Breast epithelium (tissue), 4 donors: ENCODE results near the gene SFI1. TPM values are rescaled to one million over a fixed set of nuclear protein-coding genes. Genes with fewer than 3 reads are reported as not detected.

Experiments used
- DNase-seq, 2 donors: peaks; one replicate each; pipeline ENCODE4 v3.0.0-alpha.2; 2019; ENCODE audit warnings: low spot score in 2 of 2
- H3K27ac ChIP-seq, 2 donors: fragments of 200-600 bp; sonication (generic) in 1 of 2; one replicate each; pipeline ENCODE4 v1.5.1; 2016 to 2019; ENCODE audit warnings: mild to moderate bottlenecking in 1 of 2
- H3K27me3 ChIP-seq, 2 donors: fragments of 200-600 bp; sonication (generic) in 1 of 2; one replicate each; pipeline versions ENCODE4 v1.5.1 to v1.6.0; 2017 to 2019; ENCODE audit warnings: control low read depth in 1 of 2, mild to moderate bottlenecking in 1 of 2
- H3K36me3 ChIP-seq: fragments of 200-600 bp; one replicate; pipeline ENCODE4 v1.5.1; 2019
- H3K4me1 ChIP-seq, 2 donors: fragments of 200-600 bp; sonication (generic); one replicate each; pipeline ENCODE4 v1.5.1; 2016 to 2019; ENCODE audit warnings: control low read depth in 1 of 2
- H3K4me3 ChIP-seq, 3 donors: fragments of 200-600 bp; sonication (generic); 1 replicate in 2 of 3; 2 replicates in 1 of 3; pipeline ENCODE4 v1.5.1; 2016 to 2019; ENCODE audit warnings: mild to moderate bottlenecking in 3 of 3, moderate library complexity in 2 of 3
- H3K9me3 ChIP-seq, 2 donors: fragments of 200-600 bp; sonication (generic) in 1 of 2; one replicate each; pipeline ENCODE4 v1.5.1; 2016 to 2019; ENCODE audit warnings: control low read depth in 1 of 2
- CTCF ChIP-seq, 3 donors: fragments of 450-650 bp; IDR thresholded peaks; one replicate each; pipeline ENCODE4 v1.5.1; 2016 to 2017; ENCODE audit warnings: antibody characterized with exemption in 3 of 3, mild to moderate bottlenecking in 3 of 3, moderate library complexity in 3 of 3
- POLR2A ChIP-seq: fragments of 450-650 bp; IDR thresholded peaks from one replicate; pipeline ENCODE4 v1.6.1; 2016; ENCODE audit warnings: antibody characterized with exemption, mild to moderate bottlenecking, moderate library complexity
- POLR2AphosphoS5 ChIP-seq, 3 donors: sonication (generic); formaldehyde crosslinking; IDR thresholded peaks; one replicate each; pipeline ENCODE4 v1.6.1; 2017; ENCODE audit warnings: antibody characterized with exemption in 3 of 3
- intact Hi-C: fragments of 100-400 bp; cut with DNase I; formaldehyde crosslinking; loops from one replicate; pipeline ENCODE4 v1.15.1; 2023; ENCODE audit warnings: low total_unique reads
- total RNA-seq, 3 donors: library from RNA; depleted of rRNA; stranded (reverse); fragments of >200 nt; gene quantifications; one replicate each; pipeline ENCODE4 v1.1.0, GENCODE V29; 2016

SFI1 gene
- total RNA-seq, 3 donors from 2014 or later, result 17.4 to 62.9 (median 42.1) TPM

- peak overlapping the region; percentile 69 to 97 (median 89) for H3K4me3 ChIP-seq
- peak overlapping the region; percentile 97 to 99 for H3K27ac ChIP-seq
- TF ChIP-seq CTCF (IDR thresholded peaks at IDR 0.05) (no peak), POLR2AphosphoS5 (IDR thresholded peaks at IDR 0.05) (no peak), POLR2A (no peak)
- H3K27me3 ChIP-seq, result no peaks in the 10 kb centered on the region
- intact Hi-C loops, result no loop called here
- H3K36me3 ChIP-seq, result no peaks in the 10 kb centered on the region
- DNase-seq, result no peak
- H3K9me3 ChIP-seq, result no peaks in the 10 kb centered on the region
- peaks cover 9 to 14% of the 10 kb centered on the region in 2 donors for H3K4me1 ChIP-seq
Measured at GRCh38 chr22:31488988-31489617, 7.2 kb upstream of the SFI1 start.

- H3K4me1 ChIP-seq, result peaks cover 9 to 14% of the 10 kb centered on the region in 2 donors
- peak; percentile 75 to 81 for DNase-seq
- no peaks in the 10 kb centered on the region for H3K9me3 ChIP-seq
- intact Hi-C loops, result no loop called here
- H3K27me3 ChIP-seq, result no peaks in the 10 kb centered on the region
- H3K4me3 ChIP-seq, result peak within 1 kb of the TSS; percentile 69 to 97 (median 89)
- no peaks in the 10 kb centered on the region for H3K36me3 ChIP-seq
- H3K27ac ChIP-seq, result peak within 1 kb of the TSS; percentile 97 to 99
- TF ChIP-seq POLR2AphosphoS5 (IDR thresholded peaks at IDR 0.05), result peak; percentile 71 to 83 (median 78)
- peak in 1 of 3 donors; percentile 11 for TF ChIP-seq CTCF (IDR thresholded peaks at IDR 0.05)
- no peak for TF ChIP-seq POLR2A
Measured at GRCh38 chr22:31489632-31490495, 6.5 kb upstream of the SFI1 start, which contains the start of gene EIF4ENIF1. TSS of gene EIF4ENIF1 (minus strand) at chr22:31489842. CDS start at chr22:31488718, 1,124 bp downstream.

GRCh38 chr22:31490496-31490925 lies 5.8 kb upstream of the SFI1 start:
- peak overlapping the region; percentile 97 to 99 for H3K27ac ChIP-seq
- peak in 1 of 2 donors; percentile 44 for DNase-seq
- H3K9me3 ChIP-seq, result no peaks in the 10 kb centered on the region
- intact Hi-C loops, result no loop called here
- H3K27me3 ChIP-seq, result no peaks in the 10 kb centered on the region
- peak overlapping the region; percentile 69 to 97 (median 89) for H3K4me3 ChIP-seq
- no peaks in the 10 kb centered on the region for H3K36me3 ChIP-seq
- TF ChIP-seq POLR2A (no peak), POLR2AphosphoS5 (IDR thresholded peaks at IDR 0.05) (no peak), CTCF (IDR thresholded peaks at IDR 0.05) (no peak)
- peaks cover 9 to 14% of the 10 kb centered on the region in 2 donors for H3K4me1 ChIP-seq

GRCh38 chr22:31491218-31491962 lies 4.9 kb upstream of the SFI1 start:
- no peak for DNase-seq
- Histone ChIP-seq H3K4me1 (peaks cover 9 to 14% of the 10 kb centered on the region in 2 donors), H3K27me3 (no peaks in the 10 kb centered on the region), H3K36me3 (no peaks in the 10 kb centered on the region), H3K27ac (peak overlapping the region; percentile 97 to 99), H3K9me3 (no peaks in the 10 kb centered on the region), H3K4me3 (peak overlapping the region in 2 of 3 donors; percentile 89 to 97)
- intact Hi-C loops, result no loop called here
- TF ChIP-seq POLR2A (no peak), POLR2AphosphoS5 (IDR thresholded peaks at IDR 0.05) (no peak), CTCF (IDR thresholded peaks at IDR 0.05) (no peak)
